Embryonic facial prominence (tissue), 1 donor: ENCODE data around the gene MDGA2.
"Not testable (repeated sequence)": the region's sequence is repeated elsewhere in the genome, so short reads cannot be mapped to it uniquely, and the experiment has no call there.

Experiments used
- DNase-seq: peaks from one replicate; pipeline ENCODE4 v3.0.0-alpha.2; 2016; ENCODE audit errors: extremely low spot score

MDGA2 gene

DNA sequence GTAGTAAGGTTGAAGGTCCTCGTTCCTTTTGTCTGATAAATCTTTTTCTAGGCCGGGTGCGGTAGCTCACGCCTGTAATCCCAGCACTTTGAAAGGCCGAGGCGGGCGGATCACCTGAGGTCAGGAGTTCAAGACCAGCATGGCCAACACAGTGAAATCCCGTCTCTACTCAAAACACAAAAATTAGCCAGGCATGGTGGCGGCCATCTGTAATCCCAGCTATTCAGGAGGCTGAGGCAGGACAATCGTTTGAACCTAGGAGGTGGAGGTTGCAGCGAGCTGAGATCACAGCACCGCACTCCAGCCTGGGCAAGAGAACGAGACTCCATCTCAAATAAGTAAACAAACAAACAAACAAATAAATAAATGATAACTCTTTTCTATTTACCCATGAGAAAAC lies 51.3 kb downstream of the MDGA2 start:
- not testable (repeated sequence) for DNase-seq

DNA sequence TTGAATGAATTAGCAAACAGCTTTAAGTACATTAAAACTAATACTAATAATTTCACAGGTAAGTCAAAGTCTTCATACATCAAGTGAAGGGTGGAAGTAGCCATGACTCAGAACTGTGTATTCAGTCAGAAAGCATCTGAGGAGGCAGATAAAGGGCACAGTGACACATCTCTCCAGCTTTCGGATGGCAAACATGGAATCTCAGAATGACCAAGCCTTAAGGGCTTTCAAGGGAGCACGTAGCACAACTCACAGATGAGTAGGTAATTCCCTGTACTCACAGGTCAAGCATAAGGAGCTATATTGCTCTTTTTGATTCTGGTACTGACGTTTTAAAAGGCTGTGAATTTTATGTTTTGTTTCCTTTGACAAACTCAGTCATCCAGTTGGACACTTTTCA lies 56.0 kb downstream of the MDGA2 start:
- no peak for DNase-seq

DNA sequence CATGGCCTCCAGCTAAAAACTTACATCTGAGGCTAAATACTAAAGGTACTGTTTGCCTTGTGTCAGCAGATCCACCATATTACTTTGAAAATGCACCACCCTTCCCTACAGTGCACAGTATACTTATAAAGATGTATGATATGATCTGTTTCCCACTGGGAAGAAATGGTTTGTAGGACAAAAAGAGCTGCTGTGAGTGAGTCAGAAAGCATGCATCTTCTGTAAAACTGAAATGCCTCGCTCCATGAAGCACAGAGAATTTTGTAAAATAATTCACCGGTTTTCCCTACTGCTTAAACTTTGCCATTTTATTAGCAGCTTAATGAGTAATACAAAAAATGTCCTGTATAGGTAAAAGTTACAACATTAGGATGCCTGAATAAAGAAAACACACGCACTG lies 68.8 kb downstream of the MDGA2 start:
- DNase-seq, result no peak

DNA sequence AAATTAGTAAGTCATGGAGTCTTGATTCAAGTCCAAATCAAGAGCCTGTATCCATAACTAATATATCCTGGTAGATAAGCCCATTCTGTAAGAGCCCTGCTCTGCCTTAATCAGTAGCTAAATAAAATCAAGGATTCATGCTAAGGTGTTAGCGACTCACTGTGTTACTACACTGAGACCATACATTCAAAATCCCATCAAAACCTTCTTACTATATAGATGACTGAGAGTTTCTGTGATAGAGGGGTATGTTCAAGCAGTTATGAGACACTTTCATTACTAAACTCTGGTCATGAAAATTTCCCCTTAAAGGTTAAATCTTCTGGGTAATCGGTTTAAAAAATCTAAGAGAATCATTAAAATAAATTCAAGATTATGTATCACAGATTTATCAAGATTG lies 78.5 kb downstream of the MDGA2 start:
- DNase-seq, result no peak

- DNase-seq, result no peak
These were observed 79.2 kb downstream of the MDGA2 start for GRCh38 chr14:47596232-47596631.

GRCh38 chr14:47595552-47595951 lies 79.9 kb downstream of the MDGA2 start:
- DNase-seq, result no peak

DNA sequence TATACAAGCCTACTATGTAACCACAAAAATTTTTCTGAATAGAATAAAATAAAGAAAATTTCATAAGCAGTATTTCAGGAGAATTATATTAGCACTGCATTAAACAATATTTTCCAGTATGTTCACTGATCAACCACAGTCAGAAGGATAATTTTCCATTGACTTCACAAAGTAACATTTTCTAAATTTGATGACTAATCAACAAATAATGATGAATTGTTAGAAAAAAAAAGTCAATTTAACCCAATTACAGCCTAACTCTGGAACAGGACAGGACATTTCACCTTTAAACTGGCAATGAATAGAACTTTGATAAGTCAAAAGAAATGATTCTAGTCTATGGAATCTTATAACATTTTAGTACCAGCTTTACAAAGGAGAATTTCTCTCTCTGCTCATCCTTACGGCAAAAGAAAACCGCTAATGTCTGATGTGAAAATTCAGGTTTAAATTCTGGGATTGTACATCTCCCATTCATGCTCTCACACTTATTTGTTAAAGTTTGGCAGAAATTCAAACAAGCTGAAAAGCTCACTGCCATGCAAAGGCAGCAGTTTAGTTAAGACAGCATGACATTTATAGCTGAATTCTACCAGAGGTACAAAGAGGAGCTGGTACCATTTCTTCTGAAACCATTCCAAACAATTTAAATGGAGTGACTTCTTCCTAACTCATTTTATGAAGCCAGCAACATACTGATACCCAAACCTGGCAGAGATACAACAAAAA lies 84.5 kb downstream of the MDGA2 start:
- DNase-seq, result no peak

- DNase-seq, result no peak
These were observed 90.0 kb downstream of the MDGA2 start for GRCh38 chr14:47585447-47585846.

- no peak for DNase-seq
These were observed 108.1 kb downstream of the MDGA2 start for GRCh38 chr14:47567273-47567672.

DNA sequence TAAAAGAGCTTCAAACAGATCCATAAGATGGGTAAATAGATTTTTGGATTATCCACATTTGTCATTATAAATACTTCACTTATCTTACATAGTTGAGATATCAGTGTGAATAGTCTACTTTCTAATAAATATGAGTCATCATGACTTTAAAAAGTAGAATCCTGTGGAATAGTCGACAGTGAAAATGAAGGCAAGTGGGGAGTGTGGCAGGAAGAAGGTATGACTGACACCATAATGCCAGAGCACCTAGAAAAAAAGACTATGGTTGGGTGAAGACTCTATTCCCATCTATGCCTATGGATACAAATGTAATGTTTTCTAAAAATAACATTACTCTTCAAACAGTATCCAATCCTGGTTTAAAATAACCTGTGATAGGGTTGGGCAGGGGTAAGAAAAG lies 117.5 kb downstream of the MDGA2 start:
- DNase-seq, result no peak

DNA sequence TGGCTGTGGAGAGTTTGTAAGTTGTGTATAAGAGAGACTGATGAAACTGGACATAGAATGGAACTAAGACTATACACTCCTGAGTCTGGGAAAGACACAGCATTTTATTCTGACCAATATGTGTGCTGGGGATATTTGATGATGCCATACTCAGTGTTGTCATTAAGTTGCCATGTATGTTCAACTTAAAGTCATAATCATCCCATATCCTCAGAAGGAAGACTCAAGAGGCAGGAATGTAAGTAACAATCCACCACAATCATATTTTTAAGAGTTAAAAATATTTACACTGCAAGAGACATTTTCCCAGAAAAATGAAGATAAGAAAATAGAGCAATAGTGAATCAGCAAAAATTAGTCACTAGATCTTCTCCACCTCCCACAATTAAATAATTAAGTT lies 120.1 kb downstream of the MDGA2 start:
- no peak for DNase-seq

DNA sequence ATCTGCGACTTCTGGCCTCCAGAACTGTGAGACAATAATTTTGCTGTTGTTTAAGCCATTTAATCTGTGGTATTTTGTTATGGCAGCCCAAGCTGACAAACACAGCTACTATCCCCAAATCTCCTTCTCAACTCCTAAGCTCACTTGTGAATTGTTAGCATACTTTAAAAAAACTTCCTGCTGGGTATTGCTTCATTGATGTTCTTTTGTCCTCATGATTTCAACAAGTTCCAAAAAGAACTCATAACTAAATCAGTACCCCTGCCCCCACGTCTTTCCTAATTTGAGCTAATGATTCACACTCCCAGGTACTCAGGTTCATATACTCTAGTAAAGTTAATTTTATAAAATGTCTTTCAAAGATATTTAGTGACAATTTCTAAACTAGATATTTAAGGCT lies 125.5 kb downstream of the MDGA2 start:
- DNase-seq, result no peak

DNA sequence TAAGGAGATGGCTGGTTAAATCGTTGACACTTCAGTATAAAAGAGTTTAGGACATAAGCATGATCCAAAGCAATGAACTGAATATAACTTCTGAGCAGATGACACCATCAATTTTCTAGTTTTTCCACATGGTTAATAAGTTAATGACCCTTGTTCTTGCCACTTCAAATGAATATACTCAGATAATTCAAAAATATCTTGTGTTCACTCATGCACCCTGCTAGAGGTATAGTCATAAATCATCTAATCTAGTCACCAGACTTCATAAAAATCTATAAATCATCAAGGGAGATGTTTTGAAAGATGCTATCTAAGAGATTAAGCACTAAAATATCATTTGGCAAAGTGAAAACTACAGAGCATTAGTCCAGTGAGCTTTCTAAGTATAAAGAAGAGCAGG lies 131.9 kb downstream of the MDGA2 start:
- DNase-seq, result no peak

GRCh38 chr14:47541662-47542061 lies 133.7 kb downstream of the MDGA2 start:
- no peak for DNase-seq

DNA sequence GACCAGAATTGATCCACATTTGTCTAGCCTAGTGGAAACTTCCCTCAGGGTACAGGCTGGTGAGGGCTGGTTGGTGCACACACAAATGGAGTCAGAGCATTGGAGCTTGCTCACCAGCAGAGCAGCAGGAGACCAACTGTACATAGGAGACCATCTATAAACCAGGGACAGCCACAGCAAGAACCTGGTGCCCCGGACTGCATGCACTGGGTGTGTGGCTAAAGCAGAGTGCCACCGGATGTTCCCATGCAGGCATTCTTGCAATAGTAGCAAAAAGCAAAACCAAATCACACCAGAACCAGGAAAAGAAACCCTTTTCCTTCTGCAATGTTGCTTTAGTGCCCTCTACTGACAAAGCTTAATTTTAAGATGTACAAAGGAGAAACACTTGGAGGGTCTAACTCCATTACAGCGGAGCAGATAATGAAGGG lies 136.4 kb downstream of the MDGA2 start:
- DNase-seq, result no peak

DNA sequence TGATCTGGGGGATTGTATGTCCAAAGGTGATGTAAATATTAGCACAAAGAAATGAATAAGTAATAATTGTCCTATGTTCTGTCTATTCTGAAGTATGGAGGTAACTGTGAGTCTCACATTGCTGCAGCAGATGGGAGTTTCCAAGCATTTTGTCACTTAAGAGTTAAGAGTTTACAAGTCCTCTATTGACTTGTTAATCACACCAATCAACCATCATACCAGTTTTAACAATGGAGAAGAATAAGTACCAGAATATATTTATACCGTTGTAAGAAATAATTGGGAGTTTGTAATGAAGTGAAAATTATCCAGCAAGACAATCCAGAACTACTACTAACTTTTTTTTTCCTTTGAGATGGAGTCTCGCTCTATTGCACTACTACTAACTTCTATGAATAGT lies 139.1 kb downstream of the MDGA2 start:
- DNase-seq, result no peak

- DNase-seq, result no peak
These were observed 148.7 kb downstream of the MDGA2 start for GRCh38 chr14:47526591-47527244.

- DNase-seq, result no peak
These were observed 150.9 kb downstream of the MDGA2 start for GRCh38 chr14:47524524-47524923.

- no peak for DNase-seq
These were observed 155.0 kb downstream of the MDGA2 start for GRCh38 chr14:47520382-47520781.

DNA sequence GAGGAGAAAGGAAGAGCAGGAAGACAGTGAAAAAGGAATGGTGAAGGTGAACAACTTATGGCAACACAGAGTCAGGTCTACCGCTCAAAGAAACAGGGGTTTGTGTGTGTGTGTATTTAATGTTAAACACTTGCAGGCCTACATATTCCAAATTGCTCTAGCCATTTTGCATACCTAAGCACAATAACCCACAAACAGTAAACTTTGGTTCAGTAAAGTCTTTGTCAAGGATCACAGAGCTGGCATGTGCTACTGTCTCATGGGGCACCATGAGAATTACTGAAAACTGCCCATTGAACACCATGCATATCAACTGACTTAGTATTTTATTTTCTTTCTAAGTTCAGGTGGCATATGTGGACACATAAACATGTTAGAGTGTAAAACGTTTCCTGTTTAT lies 163.6 kb downstream of the MDGA2 start:
- DNase-seq, result no peak

DNA sequence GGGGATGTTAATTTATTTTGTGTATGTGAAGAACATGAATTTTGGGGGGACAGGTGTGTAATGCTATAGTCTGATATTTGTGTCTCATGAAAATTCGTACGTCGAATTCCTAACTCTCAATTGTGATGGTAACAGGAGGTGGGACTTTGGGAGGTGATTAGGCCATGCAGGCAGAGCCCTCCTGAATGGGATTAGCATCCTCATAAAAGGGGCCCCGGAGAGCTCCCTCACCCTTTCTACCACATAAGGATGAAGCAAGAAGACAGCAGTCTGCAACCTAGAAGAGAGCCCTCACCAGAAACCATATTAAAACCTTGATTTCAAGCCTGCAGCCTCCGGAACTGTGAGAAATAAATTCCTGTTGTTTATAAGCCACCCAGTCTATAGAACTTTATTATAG lies 165.4 kb downstream of the MDGA2 start:
- no peak for DNase-seq

- no peak for DNase-seq
These were observed 167.5 kb downstream of the MDGA2 start for GRCh38 chr14:47507861-47508260.

GRCh38 chr14:47500369-47500768 lies 175.0 kb downstream of the MDGA2 start:
- no peak for DNase-seq

- DNase-seq, result no peak
These were observed 184.6 kb downstream of the MDGA2 start for GRCh38 chr14:47490766-47491165.
